AG04449 (cell line): Measurements from ENCODE around the gene PPP1R2C.

Source experiments
- CTCF ChIA-PET: fragments of 350-600 bp; formaldehyde crosslinking; extraction: SDS; loops from one replicate; lab custom pipeline; 2021; ENCODE audit warnings: antibody characterized with exemption; lab: Yijun Ruan, JAX
- POLR2A ChIA-PET: fragments of 400-600, 350-600 bp; formaldehyde crosslinking; extraction: SDS; loops from one replicate; lab custom pipeline; 2020; ENCODE audit warnings: antibody characterized with exemption, inconsistent platforms; lab: Yijun Ruan, JAX
- DNase-seq: peaks from one replicate; pipeline ENCODE4 v3.0.0-alpha.2; 2010; ENCODE audit warnings: low read depth, low spot score
- H3K4me3 ChIP-seq: 2 replicates; pipeline ENCODE4 v1.5.1; 2011; ENCODE audit warnings: low read depth, mild to moderate bottlenecking, control low read depth, low read length
- CTCF ChIP-seq: IDR thresholded peaks from one replicate; pipeline ENCODE4 v1.5.1; 2011; ENCODE audit warnings: mild to moderate bottlenecking, moderate library complexity, low read length, control low read depth, inconsistent platforms; ENCODE audit not compliant: insufficient read depth; ENCODE audit errors: missing control alignments

PPP1R2C gene

GRCh38 chrX:42754603-42755002, 23.4 kb downstream of the PPP1R2C start:
- CTCF ChIA-PET: no interaction called here
- no peak overlapping the region for H3K4me3 ChIP-seq
- POLR2A ChIA-PET: no interaction called here
- no peak for TF ChIP-seq CTCF
- DNase-seq: no peak

- TF ChIP-seq CTCF: no peak
- H3K4me3 ChIP-seq: no peak overlapping the region
- POLR2A ChIA-PET: no interaction called here
- CTCF ChIA-PET: no interaction called here
- no peak for DNase-seq
Measured at GRCh38 chrX:42754115-42754514, 23.8 kb downstream of the PPP1R2C start.

GRCh38 chrX:42752730-42753129, 25.2 kb downstream of the PPP1R2C start:
- H3K4me3 ChIP-seq: no peak overlapping the region
- DNase-seq: no peak
- TF ChIP-seq CTCF: no peak
- ChIA-PET POLR2A (no interaction called here), CTCF (no interaction called here)

GRCh38 chrX:42751573-42751972, 26.4 kb downstream of the PPP1R2C start:
- CTCF ChIA-PET: no interaction called here
- no peak for TF ChIP-seq CTCF
- no peak for DNase-seq
- H3K4me3 ChIP-seq: no peak overlapping the region
- POLR2A ChIA-PET: no interaction called here

- no peak for DNase-seq
- no peak overlapping the region for H3K4me3 ChIP-seq
- POLR2A ChIA-PET: no interaction called here
- CTCF ChIA-PET: no interaction called here
- no peak for TF ChIP-seq CTCF
Measured at GRCh38 chrX:42748067-42748850, 29.7 kb downstream of the PPP1R2C start.

- CTCF ChIA-PET: no interaction called here
- H3K4me3 ChIP-seq: no peak overlapping the region
- peak; percentile 28 for DNase-seq
- no peak for TF ChIP-seq CTCF
- POLR2A ChIA-PET: no interaction called here
Measured at GRCh38 chrX:42746606-42747005, 31.4 kb downstream of the PPP1R2C start.
